HG03469 (cell line): Measurements from ENCODE around the gene TMEM182.

Experiments
- ATAC-seq: cut with Tn5 transposase; IDR thresholded peaks from one replicate; pipeline ENCODE4 v1.9.1; 2021; ENCODE audit warnings: mild to moderate bottlenecking, moderate library complexity, moderate number of reproducible peaks; ENCODE audit not compliant: unreplicated experiment

TMEM182 gene

DNA sequence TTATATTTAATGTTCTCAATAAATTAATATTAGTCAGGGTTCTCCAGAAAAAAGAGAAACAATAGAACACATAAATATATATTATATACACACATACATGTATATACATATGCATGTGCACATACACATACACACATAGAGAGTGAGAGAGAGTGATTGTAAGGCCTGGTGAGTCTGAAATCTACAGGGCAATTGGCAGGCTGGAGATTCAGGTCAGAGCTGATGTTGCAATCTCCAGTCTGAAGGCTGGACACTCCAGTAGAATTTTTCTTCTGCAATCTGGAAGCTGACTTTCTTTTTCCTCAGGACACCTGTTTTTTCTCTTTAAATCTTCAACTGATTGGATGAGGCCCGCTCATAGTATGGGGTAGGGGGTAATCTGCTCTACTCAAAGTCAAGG is 3.2 kb downstream of the TMEM182 start:
- no peak for ATAC-seq

DNA sequence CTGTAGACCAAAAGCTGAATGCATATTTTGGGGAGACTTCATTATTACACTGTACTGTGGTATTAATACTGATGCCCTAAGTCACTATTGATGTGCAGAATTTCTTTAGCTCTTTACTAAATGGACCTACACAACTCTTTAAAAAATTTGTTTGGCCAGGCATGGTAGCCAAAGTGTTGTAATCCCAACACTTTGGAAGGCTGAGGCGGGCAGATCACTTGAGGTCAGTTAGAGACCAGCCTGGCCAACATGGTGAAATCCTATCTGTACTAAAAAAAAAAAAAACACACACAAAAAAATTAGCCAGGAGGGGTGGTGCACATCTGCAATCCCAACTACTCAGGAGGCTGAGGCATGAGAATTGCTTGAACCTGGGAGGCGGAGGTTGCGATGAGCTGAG is 6.4 kb downstream of the TMEM182 start:
- no peak for ATAC-seq

DNA sequence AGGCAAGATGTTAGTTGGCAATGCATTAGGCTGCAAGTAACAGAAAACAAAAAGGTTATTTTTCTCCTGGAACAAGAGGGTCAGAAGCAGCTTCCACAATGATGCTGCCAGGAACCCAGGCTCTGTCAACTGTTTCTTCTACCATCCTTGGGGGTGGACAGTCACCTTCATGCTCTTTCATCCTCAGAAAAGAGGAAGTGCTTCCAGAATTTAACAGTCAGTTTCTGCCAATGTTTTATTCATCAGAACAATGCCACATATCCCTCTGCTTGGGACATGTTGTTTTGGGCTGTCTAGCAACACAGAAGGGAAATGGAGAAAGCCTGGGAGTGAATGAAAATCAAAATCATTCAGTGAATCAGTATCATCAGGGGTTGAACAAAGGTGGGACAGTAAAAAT is 7.1 kb downstream of the TMEM182 start:
- ATAC-seq, result no peak

DNA sequence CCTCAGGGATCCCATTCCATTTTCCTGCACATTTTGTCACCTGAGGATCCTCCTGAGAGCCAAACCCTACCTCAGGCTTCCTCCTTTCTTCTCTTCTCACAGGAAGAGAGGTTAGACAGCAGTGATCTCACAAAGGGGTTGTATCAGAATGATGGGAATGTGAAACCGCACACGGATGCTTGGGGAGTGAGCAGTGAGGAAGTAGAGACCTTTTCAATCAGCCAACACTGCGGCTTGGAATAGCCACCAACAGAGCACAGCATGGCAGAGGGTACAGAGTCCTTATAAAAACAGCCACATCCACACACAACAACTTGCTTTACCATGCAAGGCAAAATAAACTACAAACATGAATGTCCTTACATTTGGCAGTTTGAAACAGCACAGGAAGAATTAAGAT is 8.7 kb downstream of the TMEM182 start:
- no peak for ATAC-seq

DNA sequence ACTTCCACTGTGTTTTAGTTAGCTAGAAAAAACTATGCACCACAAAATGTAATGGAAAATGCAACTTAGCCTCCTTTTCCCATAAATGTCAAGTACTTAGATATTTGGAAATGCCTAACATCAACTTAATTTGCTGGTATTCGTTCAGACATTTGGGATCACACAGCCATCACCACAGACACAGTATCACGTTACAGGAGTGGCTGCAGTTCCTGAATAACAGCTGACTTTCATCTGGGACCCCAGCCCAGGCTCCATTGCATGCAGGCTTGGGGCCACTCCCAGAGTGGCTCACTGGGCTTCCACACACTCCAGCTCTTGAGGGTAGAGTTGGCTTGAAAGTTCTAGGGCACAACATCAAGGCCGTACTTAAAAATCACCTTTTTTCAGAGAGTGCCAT is 9.3 kb downstream of the TMEM182 start:
- no peak for ATAC-seq

DNA sequence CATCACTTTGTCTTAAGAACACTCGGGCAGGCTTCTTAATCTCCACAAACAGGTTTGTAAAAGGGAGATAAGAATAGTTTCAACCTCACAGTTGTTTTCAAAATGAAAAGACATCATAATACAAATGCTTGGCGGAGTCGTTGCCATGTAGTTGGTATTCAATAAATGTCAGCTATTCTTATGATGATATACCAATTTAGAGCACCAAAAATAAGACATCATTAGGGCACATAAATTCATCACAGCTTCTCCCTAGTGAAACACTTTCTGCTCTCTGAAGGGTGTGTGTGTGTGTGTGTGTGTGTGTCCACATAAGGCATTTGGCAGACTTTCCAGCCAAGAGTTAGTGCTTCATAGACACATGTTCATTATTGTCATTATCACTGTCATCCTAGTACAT is 10.8 kb downstream of the TMEM182 start:
- no peak for ATAC-seq

DNA sequence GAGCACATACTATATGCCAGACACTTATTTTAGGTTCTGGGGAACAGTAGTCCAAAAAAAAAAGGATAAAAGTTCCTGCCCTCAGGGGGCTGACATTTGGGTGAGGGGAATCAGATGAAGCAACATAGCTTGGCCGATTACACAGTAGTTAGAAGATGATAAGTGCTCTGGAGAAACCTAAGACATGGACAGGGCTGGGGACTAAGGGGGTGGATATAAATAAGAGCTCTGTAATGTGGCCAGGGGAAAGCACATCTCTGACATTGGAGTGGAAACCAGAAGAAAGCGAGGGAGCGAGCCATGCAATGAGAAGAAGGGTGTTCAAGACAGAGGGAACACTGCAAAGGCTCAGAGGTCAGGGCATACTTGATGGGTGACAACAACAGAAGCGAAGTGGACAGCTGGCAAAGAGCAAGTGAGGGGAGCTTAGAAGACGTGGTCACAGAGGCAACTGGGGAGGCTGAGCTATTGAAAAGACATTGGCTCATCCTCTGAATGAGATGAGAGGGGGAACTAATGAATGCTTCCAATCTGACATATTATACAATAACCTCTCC is 11.4 kb downstream of the TMEM182 start:
- no peak for ATAC-seq

DNA sequence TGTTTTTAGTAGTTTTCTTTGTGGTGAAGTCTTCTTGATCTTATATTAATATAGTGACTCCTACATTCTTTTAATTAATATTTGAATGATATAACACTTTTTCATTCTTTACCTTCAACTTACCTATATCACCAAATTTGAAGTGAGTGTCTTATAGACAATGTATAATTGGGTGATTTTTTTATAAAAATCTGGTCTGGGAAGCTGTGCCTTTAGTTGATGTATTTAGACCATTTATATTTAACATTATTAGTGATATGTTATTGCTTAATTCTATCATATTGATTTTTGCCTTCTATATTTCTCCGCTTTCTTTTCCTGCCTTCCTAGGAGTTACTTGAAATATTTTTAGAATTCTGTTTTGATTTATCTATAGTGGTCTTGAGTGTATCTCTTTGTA is 16.4 kb downstream of the TMEM182 start:
- no peak for ATAC-seq

DNA sequence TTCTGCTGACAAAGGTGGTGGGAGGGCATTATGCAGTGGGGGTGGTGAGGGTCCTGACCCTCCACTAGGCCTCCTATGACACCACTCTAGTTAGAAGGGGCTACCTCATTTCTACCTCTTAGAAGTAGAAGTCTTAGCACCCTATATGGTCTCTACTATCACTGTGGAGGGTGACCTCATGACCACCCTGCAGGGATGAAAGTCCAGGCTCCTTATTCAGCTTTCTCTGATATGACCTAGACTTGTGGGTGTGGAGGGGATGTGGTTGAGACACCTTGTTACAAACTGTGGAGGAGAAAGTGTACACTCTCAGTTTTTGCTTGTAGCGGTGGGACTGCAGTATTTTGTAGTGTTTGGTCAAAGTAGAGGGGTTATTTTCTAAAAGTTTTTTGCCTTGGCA is 18.6 kb downstream of the TMEM182 start:
- no peak for ATAC-seq

DNA sequence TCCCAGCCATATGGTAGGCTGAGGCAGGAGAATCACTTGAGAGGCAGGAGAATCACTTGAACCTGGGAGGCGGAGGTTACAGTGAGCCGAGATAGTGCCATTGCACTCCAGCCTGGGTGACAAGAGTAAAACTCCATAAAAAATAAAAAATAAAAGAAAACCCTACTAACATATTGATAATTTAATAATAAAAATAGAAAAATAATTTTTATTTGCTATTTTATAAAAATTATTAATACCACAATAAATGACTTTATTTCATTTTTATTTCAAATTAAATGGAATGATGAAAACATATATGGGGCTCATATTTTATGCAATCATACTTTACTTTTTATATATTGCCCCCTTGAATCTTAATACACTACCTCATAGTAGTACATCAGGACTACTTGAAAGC is 20.4 kb downstream of the TMEM182 start:
- no peak for ATAC-seq

DNA sequence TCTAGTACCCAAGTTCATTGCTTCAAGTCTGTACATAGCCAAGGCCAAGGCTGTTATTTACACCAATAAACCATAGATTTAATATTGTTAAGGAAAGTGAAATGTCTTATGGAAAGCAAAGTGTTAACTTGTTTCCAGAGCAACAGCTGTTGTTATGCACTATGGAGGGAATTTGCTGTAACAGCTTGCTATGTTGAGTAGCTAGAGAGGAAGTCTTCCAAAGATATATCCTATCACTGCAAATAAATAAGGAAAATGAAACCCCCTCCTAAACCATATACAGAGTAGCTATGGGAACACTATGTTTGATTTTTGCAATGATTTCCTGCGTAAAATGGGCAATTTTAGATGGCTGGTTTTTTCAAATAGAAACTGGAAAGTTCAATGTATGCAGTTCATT is 21.1 kb downstream of the TMEM182 start:
- ATAC-seq, result no peak

DNA sequence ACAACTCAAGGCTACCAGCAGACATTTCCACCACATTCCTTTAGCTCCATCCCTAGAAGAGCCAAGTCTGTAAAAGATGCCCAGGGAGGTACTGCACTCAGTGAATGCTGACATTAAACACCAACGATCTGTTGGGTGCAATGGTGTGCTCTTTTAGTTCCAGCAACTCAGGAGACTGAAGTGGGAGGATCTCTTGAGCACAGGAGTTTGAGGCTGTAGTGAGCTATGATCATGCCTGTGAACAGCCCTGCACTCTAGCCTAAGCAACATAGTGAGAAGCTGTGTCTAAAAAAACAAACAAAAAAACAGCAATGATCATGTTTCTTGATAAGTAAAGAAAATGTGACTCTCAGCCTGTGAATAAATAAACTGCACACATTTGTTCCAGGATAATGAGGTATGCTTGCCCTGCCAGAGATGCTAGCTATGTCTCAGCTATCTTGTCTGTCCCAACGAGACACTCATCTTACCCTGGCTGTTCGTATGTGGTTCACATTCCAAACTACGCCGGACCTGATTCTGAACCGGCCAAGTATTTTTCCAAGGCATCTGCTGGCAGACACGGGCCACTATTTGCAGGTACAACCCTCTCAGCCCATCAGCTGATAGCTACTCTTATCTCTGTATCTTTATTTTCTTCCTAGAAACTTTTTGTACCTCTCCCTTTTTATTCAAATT is 21.8 kb downstream of the TMEM182 start:
- ATAC-seq, result no peak

DNA sequence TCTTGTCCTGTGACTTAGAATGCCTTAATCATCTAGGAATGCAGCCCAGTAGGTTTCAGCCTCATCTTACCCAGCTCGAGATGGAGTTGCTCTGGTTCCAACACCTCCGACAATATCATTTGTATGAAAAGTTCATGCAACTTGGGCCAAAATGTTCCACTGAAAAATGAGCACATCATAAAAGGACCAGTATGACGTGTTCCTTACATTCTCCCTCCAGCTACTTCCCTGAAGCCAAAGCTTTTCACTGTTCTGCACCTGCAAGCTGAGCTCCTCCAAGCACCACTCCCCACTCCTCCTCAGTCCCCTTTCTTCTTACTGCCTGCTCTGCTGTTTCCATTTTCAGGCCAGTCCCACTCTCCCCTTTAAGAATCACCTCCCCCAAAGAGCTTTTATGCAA is 23.1 kb downstream of the TMEM182 start:
- ATAC-seq, result no peak

DNA sequence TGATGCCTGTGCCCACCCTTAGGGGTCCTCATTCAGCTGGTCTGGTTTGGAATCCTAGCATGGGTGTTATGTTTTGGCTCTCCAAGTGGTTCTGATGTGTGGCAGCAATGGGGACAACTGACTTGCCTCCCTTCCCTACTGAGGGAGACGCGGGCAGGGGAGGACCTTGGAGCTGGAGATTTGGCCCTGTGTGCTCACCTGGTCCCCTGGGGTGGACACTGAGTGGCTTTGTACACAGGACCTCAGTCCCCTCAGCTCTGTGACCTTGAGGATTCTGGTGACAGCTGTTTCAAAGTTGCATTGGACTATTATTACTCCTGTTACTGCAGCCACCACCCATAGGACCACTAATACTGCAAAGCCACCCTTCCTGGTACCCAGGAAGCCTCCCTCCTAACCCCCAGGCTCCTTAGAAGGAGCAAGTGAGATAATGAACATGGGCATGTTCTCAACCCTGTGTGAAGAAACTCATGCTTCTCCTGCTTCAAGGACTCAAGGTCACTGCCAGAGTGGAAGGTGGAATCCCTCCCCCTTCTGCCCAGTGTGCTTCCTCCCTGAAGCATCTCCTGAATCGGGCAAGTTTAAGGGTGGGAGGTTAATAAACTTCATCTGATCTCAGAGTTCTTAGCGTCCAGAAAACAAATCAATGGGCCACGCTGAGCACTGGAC is 26.5 kb downstream of the TMEM182 start:
- ATAC-seq, result no peak

DNA sequence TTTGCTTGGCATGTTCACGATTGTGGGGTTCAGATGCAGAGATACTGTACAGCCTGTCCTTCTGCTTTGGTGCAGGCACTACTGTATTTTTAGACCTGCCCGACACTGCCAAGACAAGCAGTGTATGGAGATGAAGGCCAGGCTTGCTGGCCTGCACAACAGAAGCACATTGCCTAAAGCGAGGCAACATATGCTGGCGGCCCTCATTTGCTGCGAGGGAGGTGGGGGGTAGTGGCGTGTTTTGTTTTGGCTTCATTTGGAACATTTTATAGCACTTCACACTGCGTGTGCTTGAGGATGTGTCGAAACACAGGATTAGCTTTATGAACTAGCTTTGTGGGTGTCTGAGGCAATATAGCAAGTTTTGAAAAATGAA is 27.0 kb downstream of the TMEM182 start:
- ATAC-seq, result no peak

DNA sequence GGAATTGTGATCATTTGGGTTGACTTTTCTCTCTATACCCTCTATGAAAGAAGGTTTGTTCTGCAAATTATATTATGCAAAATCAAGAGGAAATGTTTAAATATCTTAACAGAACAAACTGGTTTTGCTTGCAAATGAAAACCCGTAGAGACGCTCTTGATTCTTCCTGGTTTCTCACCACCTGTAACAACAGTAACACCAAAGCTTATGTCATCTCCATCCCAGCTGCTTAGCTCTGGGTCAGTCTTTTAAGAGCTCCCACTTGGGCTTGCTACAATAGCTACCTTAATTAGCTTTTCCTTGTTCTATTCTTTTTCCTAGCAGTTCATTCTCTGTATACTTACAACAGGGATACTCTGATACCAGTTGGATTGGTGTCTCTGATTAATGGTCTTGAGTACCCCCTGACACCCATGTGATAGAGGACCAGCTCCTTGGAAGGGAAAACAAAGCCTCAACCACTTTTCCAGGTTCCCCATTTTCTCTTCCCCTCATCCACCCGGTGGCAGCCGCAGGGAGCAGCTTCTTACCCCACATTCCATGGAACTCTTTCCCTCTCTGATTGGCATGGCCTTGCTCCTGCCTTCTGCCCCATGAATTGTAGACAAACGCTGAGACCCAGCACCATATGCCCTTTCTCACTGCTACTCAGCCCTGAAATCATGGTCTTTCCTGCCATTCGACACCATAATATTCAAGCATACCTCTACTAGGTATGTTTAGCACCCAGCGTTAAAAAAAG is 27.7 kb downstream of the TMEM182 start:
- ATAC-seq, result no peak

DNA sequence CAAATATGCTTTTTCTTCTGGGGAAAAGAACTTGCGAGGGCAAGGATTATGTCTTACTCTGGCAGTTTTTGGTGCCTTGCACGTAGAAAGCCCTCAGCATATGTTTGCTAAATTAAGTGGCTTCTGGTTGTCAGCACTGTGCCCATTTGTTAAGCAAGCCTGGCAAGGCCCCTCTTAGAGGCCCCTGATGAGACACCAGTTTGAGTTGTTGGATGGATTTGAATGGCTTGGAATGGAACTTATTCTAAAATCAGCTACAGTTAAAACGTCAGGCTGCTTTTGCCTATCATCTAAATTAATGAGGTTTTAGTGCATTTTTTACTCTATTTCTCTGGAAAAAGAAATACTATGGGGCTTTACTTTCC is 28.2 kb downstream of the TMEM182 start:
- ATAC-seq, result no peak

DNA sequence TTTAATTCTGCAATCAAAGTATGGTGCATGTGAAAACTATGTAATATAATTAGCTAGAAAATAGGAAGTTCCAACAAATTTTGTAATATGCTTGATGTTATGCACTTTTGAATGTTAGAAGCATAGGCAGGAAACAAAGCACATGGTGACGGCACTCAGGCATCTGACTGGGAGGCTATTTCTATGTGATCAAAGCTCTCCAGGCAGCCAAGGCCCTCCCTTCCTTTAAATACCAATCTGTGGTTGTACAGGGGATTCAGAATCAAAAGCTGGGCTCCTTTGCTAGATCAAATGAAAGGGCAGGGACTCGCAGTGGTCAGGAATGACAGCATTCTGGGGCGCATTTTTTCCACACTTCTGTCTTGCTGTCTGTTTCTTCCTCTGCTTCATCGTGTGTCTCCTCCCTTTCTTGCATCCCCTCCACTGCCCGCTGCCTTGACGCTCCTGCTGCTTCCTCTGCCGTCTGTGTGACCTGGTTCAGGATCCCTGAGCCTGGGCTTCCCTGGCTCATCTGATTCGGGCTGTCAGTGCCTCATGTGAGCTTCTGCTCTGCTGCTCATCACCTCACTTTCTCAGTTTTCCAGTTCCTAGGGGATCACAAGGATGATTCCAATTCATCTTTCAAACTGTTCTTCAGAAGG is 30.9 kb downstream of the TMEM182 start:
- ATAC-seq, result no peak

DNA sequence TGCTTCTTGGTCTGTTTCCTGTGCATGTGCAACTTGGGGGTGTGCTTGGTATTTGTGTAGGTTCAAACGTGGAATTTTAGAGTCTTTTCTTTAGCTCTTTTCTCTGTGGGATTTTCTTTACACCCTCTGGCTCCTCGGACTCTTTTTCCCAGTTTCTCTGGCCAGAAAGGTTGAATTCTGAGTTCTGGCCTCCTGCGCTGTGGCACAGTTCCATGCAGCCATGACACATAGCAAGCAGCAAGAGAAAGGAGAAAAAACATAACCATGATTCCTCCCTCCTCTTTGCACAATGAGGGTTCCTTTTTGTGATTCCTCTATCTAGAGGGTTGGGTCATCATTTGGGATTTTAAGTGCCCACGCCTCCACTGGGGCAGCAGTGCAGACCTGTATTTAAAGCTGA is 33.8 kb downstream of the TMEM182 start:
- no peak for ATAC-seq

DNA sequence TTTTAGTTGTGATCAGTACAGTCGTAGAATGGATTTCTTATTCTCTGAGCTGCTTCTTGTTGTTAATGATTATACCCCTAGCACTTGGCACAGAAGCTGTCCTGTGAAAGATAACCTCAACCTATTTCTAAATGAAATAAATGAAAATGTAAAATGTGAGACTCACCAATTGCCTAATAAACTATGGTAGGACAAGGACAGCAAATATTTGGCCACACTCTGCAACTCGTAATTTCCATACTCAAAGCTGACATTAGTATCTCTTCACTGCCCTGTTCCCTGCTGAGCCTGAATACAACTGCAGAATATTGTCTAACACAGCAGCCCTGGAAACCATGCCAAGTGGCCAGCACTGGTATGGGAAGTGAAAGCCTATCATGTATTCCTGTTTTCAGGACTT is 34.5 kb downstream of the TMEM182 start:
- ATAC-seq, result no peak

DNA sequence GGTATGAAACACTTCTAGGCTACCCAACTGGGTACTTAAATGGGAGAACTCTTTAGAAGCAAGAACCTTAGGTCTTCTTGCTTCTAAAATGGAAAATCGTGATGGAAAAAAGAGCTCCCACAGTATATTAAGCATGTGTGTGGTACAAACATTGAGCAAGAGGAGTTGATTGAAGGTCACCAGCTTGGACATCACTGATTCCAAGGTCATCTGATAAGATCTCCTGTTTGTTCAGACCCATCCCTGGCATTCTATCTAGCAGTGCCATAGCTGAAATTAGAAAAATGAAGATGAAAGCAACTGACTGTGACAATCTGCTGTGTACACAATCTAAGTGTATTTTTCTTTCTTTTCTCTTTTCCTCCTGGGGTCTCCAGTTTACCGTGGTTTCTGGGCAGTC is 35.7 kb downstream of the TMEM182 start:
- no peak for ATAC-seq

DNA sequence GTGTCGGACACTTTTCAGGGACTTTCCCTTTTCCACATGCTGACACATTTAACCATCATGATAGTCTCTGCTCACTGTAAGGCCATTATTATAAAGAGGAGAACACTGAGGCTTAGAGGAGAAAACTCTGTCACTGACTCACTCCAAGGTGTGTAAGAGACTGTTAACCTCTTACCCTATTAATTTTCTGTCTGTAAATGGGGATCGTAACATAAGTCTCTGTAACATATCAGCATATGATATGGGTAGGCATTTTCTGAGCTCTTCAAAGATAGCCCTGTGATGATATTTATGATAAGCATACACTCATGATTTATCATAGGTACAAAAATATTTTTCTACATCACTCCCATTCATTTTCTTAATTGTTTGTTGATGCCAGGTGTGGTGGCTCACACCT is 36.4 kb downstream of the TMEM182 start:
- ATAC-seq, result no peak
